Natural killer cell (primary cell): Measurements from ENCODE around the gene TLE6. TPM values are rescaled to one million over a fixed set of nuclear protein-coding genes. Genes with fewer than 3 reads are reported as not detected.

Source experiments
- ATAC-seq, 3 donors: fragments of 150-1000 bp in 2 of 3; fragments of 200-7000 bp in 1 of 3; cut with Tn5 transposase; 1 replicate in 1 of 3; 2 replicates in 2 of 3; pipeline ENCODE4 v1.10.0; 2021; ENCODE audit warnings: mild to moderate bottlenecking in 2 of 3, moderate library complexity in 2 of 3
- DNase-seq, 2 donors: peaks; one replicate each; pipeline versions ENCODE4 v3.0.0 to v3.0.0-alpha.2; 2013 to 2021; ENCODE audit warnings: mixed read lengths in 1 of 2
- H3K27ac ChIP-seq: one replicate; pipeline ENCODE4 v1.5.1; 2013; ENCODE audit warnings: mild to moderate bottlenecking, low read length
- H3K27me3 ChIP-seq: one replicate; pipeline ENCODE4 v1.6.1; 2013; ENCODE audit warnings: low read length; ENCODE audit not compliant: control insufficient read depth, insufficient read depth
- H3K36me3 ChIP-seq: one replicate; pipeline ENCODE4 v1.6.1; 2013; ENCODE audit warnings: low read length; ENCODE audit not compliant: control insufficient read depth, insufficient read depth
- H3K4me1 ChIP-seq: one replicate; pipeline ENCODE4 v1.6.1; 2013; ENCODE audit warnings: low read length; ENCODE audit not compliant: control insufficient read depth, insufficient read depth
- H3K4me3 ChIP-seq: one replicate; pipeline ENCODE4 v1.5.1; 2013; ENCODE audit warnings: low read length
- H3K9me3 ChIP-seq: one replicate; pipeline ENCODE4 v1.6.1; 2013; ENCODE audit warnings: low read length; ENCODE audit not compliant: control insufficient read depth, insufficient read depth
- H3K27ac Mint-ChIP-seq, 2 donors: one replicate each; pipeline ENCODE4 v1.8.0; 2022; ENCODE audit warnings: mild to moderate bottlenecking in 2 of 2, mixed read lengths in 2 of 2, moderate library complexity in 1 of 2
- H3K27me3 Mint-ChIP-seq, 2 donors: one replicate each; pipeline ENCODE4 v1.8.0; 2022; ENCODE audit warnings: low read depth in 2 of 2, mixed read lengths in 2 of 2
- H3K36me3 Mint-ChIP-seq: one replicate; pipeline ENCODE4 v1.8.0; 2022; ENCODE audit warnings: mixed read lengths
- H3K4me1 Mint-ChIP-seq, 2 donors: one replicate each; pipeline ENCODE4 v1.8.0; 2022; ENCODE audit warnings: mixed read lengths in 2 of 2
- H3K4me3 Mint-ChIP-seq: one replicate; pipeline ENCODE4 v1.8.0; 2022; ENCODE audit warnings: mild to moderate bottlenecking, moderate library complexity, mixed read lengths
- H3K9me3 Mint-ChIP-seq, 2 donors: one replicate each; pipeline ENCODE4 v1.8.0; 2022; ENCODE audit warnings: mixed read lengths in 2 of 2
- CTCF ChIP-seq: fragments of 200-600 bp; IDR thresholded peaks from one replicate; pipeline ENCODE4 v1.8.0; 2022; ENCODE audit warnings: antibody characterized with exemption
- WGBS: methylation state at CpG from one replicate; pipeline ENCODE4 v1.1.7; 2013; ENCODE audit warnings: missing lambda C conversion rate; ENCODE audit not compliant: insufficient coverage; 5-methylcytosine and 5-hydroxymethylcytosine counted together
- intact Hi-C: fragments of 100-400 bp; cut with micrococcal nuclease; formaldehyde crosslinking; loops from one replicate; pipeline ENCODE4 v1.14.2; 2022
- total RNA-seq, 4 donors: library from RNA; stranded (reverse); fragments of 120-200 nt in 1 of 4; gene quantifications; one replicate each; pipeline versions ENCODE4 v1.2.3 to v1.2.4, GENCODE V29; 2013 to 2022

TLE6 gene
- total RNA-seq, 3 donors from 2014 or later (not counting 1 experiment from before 2014, with no cell fraction given) = 0.49 to 2.2 TPM; not detected in 1

GRCh38 chr19:3003046-3003445, 25.7 kb downstream of the TLE6 start:
- no peak overlapping the region for H3K27ac ChIP-seq
- H3K4me1 ChIP-seq = no peaks in the 10 kb centered on the region
- Mint-ChIP-seq H3K9me3 (no peaks in the 10 kb centered on the region), H3K36me3 (no peaks in the 10 kb centered on the region), H3K27me3 (no peaks in the 10 kb centered on the region), H3K27ac (no peak overlapping the region), H3K4me1 (no peaks in the 10 kb centered on the region), H3K4me3 (no peak overlapping the region)
- no peak for TF ChIP-seq CTCF
- DNase-seq (no peak), ATAC-seq (no peak)
- H3K27me3 ChIP-seq = no peaks in the 10 kb centered on the region
- intact Hi-C loops = no loop called here
- H3K36me3 ChIP-seq = no peaks in the 10 kb centered on the region
- no peak overlapping the region for H3K4me3 ChIP-seq
- WGBS = 94% methylated on average over 6 of the region's 7 CpGs
- no peaks in the 10 kb centered on the region for H3K9me3 ChIP-seq

- no peaks in the 10 kb centered on the region for H3K27me3 Mint-ChIP-seq
- H3K4me1 ChIP-seq = no peaks in the 10 kb centered on the region
- no peak for TF ChIP-seq CTCF
- H3K9me3 ChIP-seq = no peaks in the 10 kb centered on the region
- H3K4me3 Mint-ChIP-seq = no peak overlapping the region
- H3K9me3 Mint-ChIP-seq = no peaks in the 10 kb centered on the region
- H3K27ac ChIP-seq = no peak overlapping the region
- H3K27me3 ChIP-seq = no peaks in the 10 kb centered on the region
- H3K36me3 Mint-ChIP-seq = no peaks in the 10 kb centered on the region
- no peaks in the 10 kb centered on the region for H3K36me3 ChIP-seq
- intact Hi-C loops = no loop called here
- 95% methylated on average over 4 of the region's 4 CpGs for WGBS
- H3K4me1 Mint-ChIP-seq = no peaks in the 10 kb centered on the region
- ATAC-seq (no peak), DNase-seq (no peak)
- H3K4me3 ChIP-seq = no peak overlapping the region
- no peak overlapping the region for H3K27ac Mint-ChIP-seq
Observed at GRCh38 chr19:3004522-3004921, 27.2 kb downstream of the TLE6 start.

GRCh38 chr19:3005345-3005744, 28.0 kb downstream of the TLE6 start:
- Mint-ChIP-seq H3K27ac (no peak overlapping the region), H3K36me3 (no peaks in the 10 kb centered on the region), H3K4me1 (no peaks in the 10 kb centered on the region), H3K9me3 (no peaks in the 10 kb centered on the region), H3K4me3 (no peak overlapping the region), H3K27me3 (no peaks in the 10 kb centered on the region)
- no peaks in the 10 kb centered on the region for H3K4me1 ChIP-seq
- no peaks in the 10 kb centered on the region for H3K36me3 ChIP-seq
- no peak for TF ChIP-seq CTCF
- no peaks in the 10 kb centered on the region for H3K9me3 ChIP-seq
- no peaks in the 10 kb centered on the region for H3K27me3 ChIP-seq
- no peak for DNase-seq
- H3K4me3 ChIP-seq = no peak overlapping the region
- no peak for ATAC-seq
- H3K27ac ChIP-seq = no peak overlapping the region
- WGBS = 94% methylated on average over 18 of the region's 18 CpGs
- intact Hi-C loops = no loop called here

- H3K27ac ChIP-seq = no peak overlapping the region
- H3K4me1 ChIP-seq = no peaks in the 10 kb centered on the region
- intact Hi-C loops = no loop called here
- DNase-seq (peak in 1 of 2 donors; percentile 36), ATAC-seq (no peak)
- no peak for TF ChIP-seq CTCF
- H3K9me3 ChIP-seq = no peaks in the 10 kb centered on the region
- H3K36me3 ChIP-seq = no peaks in the 10 kb centered on the region
- Mint-ChIP-seq H3K36me3 (no peaks in the 10 kb centered on the region), H3K4me3 (no peak overlapping the region), H3K9me3 (no peaks in the 10 kb centered on the region), H3K27me3 (no peaks in the 10 kb centered on the region), H3K27ac (no peak overlapping the region), H3K4me1 (no peaks in the 10 kb centered on the region)
- 84% methylated on average over 37 of the region's 37 CpGs for WGBS
- H3K27me3 ChIP-seq = no peaks in the 10 kb centered on the region
- H3K4me3 ChIP-seq = no peak overlapping the region
Observed at GRCh38 chr19:3006075-3006767, 28.9 kb downstream of the TLE6 start.
